IMR-90 (cell line): ENCODE data around the gene VIPR2. TPM values are rescaled to one million over a fixed set of nuclear protein-coding genes. Genes with fewer than 3 reads are reported as not detected.

Experiments
- ATAC-seq: fragments of 200-7000 bp; cut with Tn5 transposase; 2 replicates; pipeline ENCODE4 v1.9.1; 2020; ENCODE audit warnings: low read depth, mild to moderate bottlenecking, moderate library complexity
- BruUV-seq: library from RNA; stranded (reverse); fragments of 400-500 nt; replicated peaks from 2 replicates; lab custom pipeline; 2021; lab: Mats Ljungman, UMichigan
- CTCF ChIA-PET: fragments of 300-600 bp; formaldehyde crosslinking; extraction: SDS; loops from one replicate; lab custom pipeline; 2021; ENCODE audit warnings: antibody characterized with exemption; lab: Yijun Ruan, JAX
- POLR2A ChIA-PET: fragments of 300-600 bp; sonication (Branson Sonifier 250); formaldehyde crosslinking; loops from one replicate; lab custom pipeline; 2022; ENCODE audit warnings: antibody characterized with exemption; ENCODE audit not compliant: unreplicated experiment; lab: Charles Lee
- DNase-seq: peaks from one replicate; pipeline ENCODE4 v3.0.0; 2013
- H2AFZ ChIP-seq: replicated peaks from 2 replicates; pipeline ENCODE3; 2013; ENCODE audit warnings: low read length, mild to moderate bottlenecking; ENCODE audit not compliant: poor library complexity
- H2AK5ac ChIP-seq: 2 replicates; pipeline ENCODE4 v1.6.1; 2013; ENCODE audit warnings: low read depth, low read length, inconsistent platforms
- H2AK9ac ChIP-seq: replicated peaks from 2 replicates; pipeline ENCODE3; 2013; ENCODE audit warnings: mild to moderate bottlenecking, low read depth, low read length, moderate library complexity; ENCODE audit not compliant: poor library complexity
- H2BK120ac ChIP-seq: 2 replicates; pipeline ENCODE4 v1.6.1; 2013; ENCODE audit warnings: low read depth, low read length, inconsistent platforms
- H2BK15ac ChIP-seq: 3 replicates; pipeline ENCODE4 v1.6.1; 2013; ENCODE audit warnings: low read depth, low read length, inconsistent platforms
- H2BK20ac ChIP-seq: 2 replicates; pipeline ENCODE4 v1.6.1; 2013; ENCODE audit warnings: low read depth, mild to moderate bottlenecking, inconsistent platforms, low read length, moderate library complexity
- H2BK5ac ChIP-seq: 2 replicates; pipeline ENCODE4 v1.6.1; 2013; ENCODE audit warnings: mild to moderate bottlenecking, low read depth, low read length, inconsistent platforms; ENCODE audit not compliant: poor library complexity, severe bottlenecking
- H3K14ac ChIP-seq: replicated peaks from 2 replicates; pipeline ENCODE4 v1.6.1; 2013; ENCODE audit warnings: low read depth, low read length, inconsistent platforms
- H3K18ac ChIP-seq: 2 replicates; pipeline ENCODE4 v1.6.1; 2013; ENCODE audit warnings: low read depth, low read length, control low read depth
- H3K23ac ChIP-seq: 2 replicates; pipeline ENCODE4 v1.6.1; 2013; ENCODE audit warnings: low read depth, low read length, inconsistent platforms
- H3K27ac ChIP-seq: 2 replicates; pipeline ENCODE4 v1.5.1; 2013; ENCODE audit warnings: mild to moderate bottlenecking, control low read depth, low read length; ENCODE audit not compliant: insufficient read depth
- H3K27me3 ChIP-seq: 2 replicates; pipeline ENCODE4 v1.6.1; 2013; ENCODE audit warnings: low read length; ENCODE audit not compliant: control insufficient read depth, insufficient read depth
- H3K36me3 ChIP-seq: 2 replicates; pipeline ENCODE4 v1.6.1; 2013; ENCODE audit warnings: low read length, mixed read lengths; ENCODE audit not compliant: control insufficient read depth, insufficient read depth
- H3K4ac ChIP-seq: 2 replicates; pipeline ENCODE4 v1.6.1; 2013; ENCODE audit warnings: low read depth, low read length, inconsistent platforms
- H3K4me1 ChIP-seq: 2 replicates; pipeline ENCODE4 v1.6.1; 2013; ENCODE audit warnings: low read length, mixed read lengths; ENCODE audit not compliant: control insufficient read depth, insufficient read depth
- H3K4me2 ChIP-seq: 2 replicates; pipeline ENCODE4 v1.6.1; 2013; ENCODE audit warnings: low read depth, mild to moderate bottlenecking, control low read depth, low read length, moderate library complexity
- H3K4me3 ChIP-seq: 2 replicates; pipeline ENCODE4 v1.5.1; 2013; ENCODE audit warnings: low read depth, mild to moderate bottlenecking, control low read depth, low read length, moderate library complexity; ENCODE audit not compliant: insufficient read depth
- H3K56ac ChIP-seq: 2 replicates; pipeline ENCODE4 v1.6.1; 2013; ENCODE audit warnings: low read length, inconsistent platforms; ENCODE audit not compliant: insufficient read depth; ENCODE audit errors: extremely low read depth
- H3K79me1 ChIP-seq, 2 experiments: 2 replicates each; pipeline ENCODE4 v1.6.1; 2013; ENCODE audit warnings: low read length in 2 of 2, inconsistent platforms in 1 of 2, low read depth in 1 of 2
- H3K9ac ChIP-seq: 2 replicates; pipeline ENCODE4 v1.6.1; 2013; ENCODE audit warnings: low read depth, low read length, control low read depth
- H3K9me1 ChIP-seq: 2 replicates; pipeline ENCODE4 v1.6.1; 2013; ENCODE audit warnings: low read length, inconsistent platforms; ENCODE audit not compliant: insufficient read depth
- H3K9me3 ChIP-seq: 2 replicates; pipeline ENCODE4 v1.6.1; 2013; ENCODE audit warnings: low read length; ENCODE audit not compliant: control insufficient read depth, insufficient read depth
- H4K20me1 ChIP-seq: 2 replicates; pipeline ENCODE4 v1.6.1; 2013; ENCODE audit warnings: low read length, inconsistent platforms; ENCODE audit not compliant: insufficient read depth
- H4K5ac ChIP-seq: 2 replicates; pipeline ENCODE4 v1.6.1; 2013; ENCODE audit warnings: mild to moderate bottlenecking, low read depth, low read length, control low read depth
- H4K8ac ChIP-seq, 2 experiments: 2 replicates each; pipeline ENCODE4 v1.6.1; 2013; ENCODE audit warnings: low read depth in 2 of 2, low read length in 2 of 2, control low read depth in 1 of 2, inconsistent platforms in 1 of 2
- H4K91ac ChIP-seq: 2 replicates; pipeline ENCODE4 v1.6.1; 2013; ENCODE audit warnings: low read depth, low read length, inconsistent platforms; ENCODE audit not compliant: insufficient read depth
- BHLHE40 ChIP-seq: fragments of 150-350 bp; IDR thresholded peaks from 2 replicates; pipeline ENCODE4 v1.6.1; 2016; ENCODE audit warnings: mild to moderate bottlenecking, low read depth, low read length
- CEBPB ChIP-seq: IDR thresholded peaks from 2 replicates; pipeline ENCODE4 v1.6.1; 2012; ENCODE audit warnings: low read depth, low read length, improper control_type of control experiment
- CHD1 ChIP-seq: IDR thresholded peaks from 2 replicates; pipeline ENCODE4 v1.6.1; 2012; ENCODE audit warnings: low read depth, low read length, improper control_type of control experiment
- ELK1 ChIP-seq: fragments of 150-350 bp; IDR thresholded peaks from 2 replicates; pipeline ENCODE4 v1.6.1; 2016; ENCODE audit warnings: low read depth, mild to moderate bottlenecking, low read length, moderate library complexity, borderline replicate concordance
- FOS ChIP-seq: fragments of 150-350 bp; IDR thresholded peaks from 2 replicates; pipeline ENCODE4 v1.6.1; 2016; ENCODE audit warnings: low read depth, low read length
- MAFK ChIP-seq: IDR thresholded peaks from 2 replicates; pipeline ENCODE4 v1.6.1; 2012; ENCODE audit warnings: low read depth, low read length, improper control_type of control experiment
- MAZ ChIP-seq: IDR thresholded peaks from 2 replicates; pipeline ENCODE4 v1.6.1; 2012; ENCODE audit warnings: low read depth, mild to moderate bottlenecking, low read length, improper control_type of control experiment, moderate library complexity, borderline replicate concordance
- MXI1 ChIP-seq: IDR thresholded peaks from 2 replicates; pipeline ENCODE4 v1.6.1; 2012; ENCODE audit warnings: low read depth, mild to moderate bottlenecking, low read length, moderate library complexity, borderline replicate concordance
- NFE2L2 ChIP-seq: fragments of 150-350 bp; IDR thresholded peaks from 2 replicates; pipeline ENCODE4 v1.6.1; 2016; ENCODE audit warnings: low read depth, mild to moderate bottlenecking, low read length
- POLR2A ChIP-seq: IDR thresholded peaks from 2 replicates; pipeline ENCODE4 v1.6.1; 2012; ENCODE audit warnings: mild to moderate bottlenecking, low read depth, low read length
- RAD21 ChIP-seq: IDR thresholded peaks from 2 replicates; pipeline ENCODE4 v1.6.1; 2012; ENCODE audit warnings: low read length, improper control_type of control experiment
- RCOR1 ChIP-seq: IDR thresholded peaks from 2 replicates; pipeline ENCODE4 v1.6.1; 2012; ENCODE audit warnings: mild to moderate bottlenecking, low read length, improper control_type of control experiment; ENCODE audit not compliant: insufficient replicate concordance
- RFX5 ChIP-seq: IDR thresholded peaks from 2 replicates; pipeline ENCODE4 v1.8.0; 2012; ENCODE audit warnings: low read depth, mild to moderate bottlenecking, low read length, moderate library complexity
- SMC3 ChIP-seq: fragments of 150-350 bp; IDR thresholded peaks from 2 replicates; pipeline ENCODE4 v1.6.1; 2016; ENCODE audit warnings: low read depth, mild to moderate bottlenecking, antibody characterized with exemption, low read length, moderate library complexity
- WGBS, 2 experiments: methylation state at CpG; one replicate each; pipeline versions ENCODE4 v1.1.5 to v1.1.7; 2013; ENCODE audit warnings: missing lambda C conversion rate in 2 of 2; ENCODE audit not compliant: insufficient read length in 1 of 2; ENCODE audit errors: extremely low coverage in 2 of 2; 5-methylcytosine and 5-hydroxymethylcytosine counted together
- dilution Hi-C: fragments of 300-500 bp; cut with HindIII; formaldehyde crosslinking; loops from one replicate; pipeline ENCODE4 v1.14.3; 2018; ENCODE audit warnings: low sequenced_read_pairs; ENCODE audit not compliant: unreplicated experiment
- in situ Hi-C: fragments of 300-500 bp; cut with MboI; formaldehyde crosslinking; loops from 3 replicates; pipeline ENCODE4 v1.14.3; 2019; ENCODE audit warnings: low sequenced_read_pairs, inconsistent platforms, mixed read lengths
- intact Hi-C: fragments of 100-400 bp; cut with micrococcal nuclease; formaldehyde crosslinking; loops from 2 replicates; pipeline ENCODE4 v1.10.0; 2022
- polyA plus RNA-seq, 3 experiments: library from polyadenylated mRNA; depleted of rRNA; stranded (reverse); fragments of >200 nt; gene quantifications; 2 replicates each; pipeline ENCODE4 v1.2.3, GENCODE V29; 2012; ENCODE audit warnings: low replicate concordance in 1 of 3
- total RNA-seq: library from RNA; depleted of rRNA; stranded (reverse); fragments of >200 nt; gene quantifications from 2 replicates; pipeline ENCODE4 v1.2.3, GENCODE V29; 2012
- TF ChIP-seq, protein P1 (sequence below): fragments of 150-350 bp; IDR thresholded peaks from 2 replicates; pipeline ENCODE4 v1.6.1; 2017; ENCODE audit warnings: mild to moderate bottlenecking, antibody characterized with exemption, low read length, low read depth
- TF ChIP-seq, protein P2 (sequence below): conservative IDR thresholded peaks from 2 replicates; pipeline ENCODE4 v1.5.1; 2012; ENCODE audit warnings: mild to moderate bottlenecking, low read depth, low read length, improper control_type of control experiment

VIPR2 gene
- total and polyA plus RNA-seq, 2 of the 4 experiments (the other 2 are of a cell fraction) = not detected

DNA sequence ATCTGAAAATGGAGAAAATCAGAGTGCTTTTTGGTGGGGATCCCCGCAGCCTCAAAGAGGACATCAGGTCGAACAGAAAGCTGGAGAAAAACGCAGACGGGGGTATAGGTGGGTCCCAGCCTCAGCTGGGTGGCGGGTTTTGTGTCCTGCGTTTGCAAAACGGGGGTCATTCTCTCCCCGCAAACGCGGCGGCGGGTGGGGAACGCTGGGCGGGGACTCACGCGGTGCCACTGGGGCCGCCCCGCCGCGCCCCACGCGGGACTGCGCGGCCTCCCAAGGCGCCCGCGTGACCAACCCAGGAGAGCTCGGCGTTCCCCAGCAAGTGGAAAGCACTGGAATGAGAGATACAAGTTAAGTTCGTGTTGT, 806 bp upstream of the VIPR2 start:
- no TSS peak for BruUV-seq
- no peaks in the 10 kb centered on the region for H4K20me1 ChIP-seq
- H4K5ac ChIP-seq = no peak overlapping the region
- WGBS, 2 experiments = 17% methylated on average over 1 of the region's 30 CpGs; no CpG with 5 or more reads in 1 of the 2 experiments
- H3K79me1 ChIP-seq = no peaks in the 10 kb centered on the region
- H2AK9ac ChIP-seq = no peak overlapping the region
- intact Hi-C loops (no loop called here), dilution Hi-C loops (no loop called here), in situ Hi-C loops (no loop called here)
- H3K9ac ChIP-seq = no peak overlapping the region
- H3K14ac ChIP-seq = no peak overlapping the region
- no peak overlapping the region for H3K18ac ChIP-seq
- no peak overlapping the region for H4K8ac ChIP-seq
- H2AK5ac ChIP-seq = no peak overlapping the region
- peaks cover 5% of the 10 kb centered on the region; the same call in 1 of the 2 replicates for H3K27me3 ChIP-seq
- TF ChIP-seq RCOR1 = no peak
- no peak for TF ChIP-seq CHD1
- TF ChIP-seq, protein P1, sequence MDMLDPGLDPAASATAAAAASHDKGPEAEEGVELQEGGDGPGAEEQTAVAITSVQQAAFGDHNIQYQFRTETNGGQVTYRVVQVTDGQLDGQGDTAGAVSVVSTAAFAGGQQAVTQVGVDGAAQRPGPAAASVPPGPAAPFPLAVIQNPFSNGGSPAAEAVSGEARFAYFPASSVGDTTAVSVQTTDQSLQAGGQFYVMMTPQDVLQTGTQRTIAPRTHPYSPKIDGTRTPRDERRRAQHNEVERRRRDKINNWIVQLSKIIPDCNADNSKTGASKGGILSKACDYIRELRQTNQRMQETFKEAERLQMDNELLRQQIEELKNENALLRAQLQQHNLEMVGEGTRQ = no peak
- no peak for TF ChIP-seq BHLHE40
- TF ChIP-seq, protein P2, sequence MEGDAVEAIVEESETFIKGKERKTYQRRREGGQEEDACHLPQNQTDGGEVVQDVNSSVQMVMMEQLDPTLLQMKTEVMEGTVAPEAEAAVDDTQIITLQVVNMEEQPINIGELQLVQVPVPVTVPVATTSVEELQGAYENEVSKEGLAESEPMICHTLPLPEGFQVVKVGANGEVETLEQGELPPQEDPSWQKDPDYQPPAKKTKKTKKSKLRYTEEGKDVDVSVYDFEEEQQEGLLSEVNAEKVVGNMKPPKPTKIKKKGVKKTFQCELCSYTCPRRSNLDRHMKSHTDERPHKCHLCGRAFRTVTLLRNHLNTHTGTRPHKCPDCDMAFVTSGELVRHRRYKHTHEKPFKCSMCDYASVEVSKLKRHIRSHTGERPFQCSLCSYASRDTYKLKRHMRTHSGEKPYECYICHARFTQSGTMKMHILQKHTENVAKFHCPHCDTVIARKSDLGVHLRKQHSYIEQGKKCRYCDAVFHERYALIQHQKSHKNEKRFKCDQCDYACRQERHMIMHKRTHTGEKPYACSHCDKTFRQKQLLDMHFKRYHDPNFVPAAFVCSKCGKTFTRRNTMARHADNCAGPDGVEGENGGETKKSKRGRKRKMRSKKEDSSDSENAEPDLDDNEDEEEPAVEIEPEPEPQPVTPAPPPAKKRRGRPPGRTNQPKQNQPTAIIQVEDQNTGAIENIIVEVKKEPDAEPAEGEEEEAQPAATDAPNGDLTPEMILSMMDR = no peak
- TF ChIP-seq NFE2L2 = no peak
- no peak for TF ChIP-seq RAD21
- no peak for TF ChIP-seq CEBPB
- TF ChIP-seq FOS = no peak
- no peak for TF ChIP-seq MAFK
- TF ChIP-seq MAZ = no peak
- no peak for TF ChIP-seq MXI1
- TF ChIP-seq SMC3 = no peak
- no peak for TF ChIP-seq POLR2A
- TF ChIP-seq ELK1 = no peak
- TF ChIP-seq RFX5 = no peak
- no peak overlapping the region for H3K4me3 ChIP-seq
- peaks cover 9% of the 10 kb centered on the region; the same call in 1 of the 2 replicates for H3K9me3 ChIP-seq
- no peak overlapping the region for H2BK120ac ChIP-seq
- H3K36me3 ChIP-seq = no peaks in the 10 kb centered on the region
- no peak overlapping the region for H2BK5ac ChIP-seq
- H3K9me1 ChIP-seq = no peaks in the 10 kb centered on the region
- no peak overlapping the region for H3K27ac ChIP-seq
- ChIA-PET POLR2A (no interaction called here), CTCF (no interaction called here)
- DNase-seq (no peak), ATAC-seq (no peak)
- no peak overlapping the region for H3K4ac ChIP-seq
- no peak overlapping the region for H2BK20ac ChIP-seq
- no peak overlapping the region for H4K91ac ChIP-seq
- no peaks in the 10 kb centered on the region for H3K4me1 ChIP-seq
- H3K23ac ChIP-seq = no peak overlapping the region
- no peak overlapping the region for H3K4me2 ChIP-seq
- no peak overlapping the region for H2AFZ ChIP-seq
- H3K56ac ChIP-seq = no peak overlapping the region
- H2BK15ac ChIP-seq = no peak overlapping the region
